NCI-H2171 treated with DMSO at 0.1 percent for 48 hours (cell line): Measurements from ENCODE around the gene PIEZO2.
"Not testable (repeated sequence)": the region's sequence is repeated elsewhere in the genome, so short reads cannot be mapped to it uniquely, and the experiment has no call there.

Experiments
- DNase-seq: peaks from one replicate; lab custom pipeline; 2025; lab: John Stamatoyannopoulos, UW

Gene PIEZO2

GRCh38 chr18:10973567-10974203 is 175.7 kb downstream of the PIEZO2 start:
- no peak for DNase-seq

GRCh38 chr18:10971717-10972116 is 177.7 kb downstream of the PIEZO2 start:
- no peak for DNase-seq

GRCh38 chr18:10965119-10965518 is 184.2 kb downstream of the PIEZO2 start:
- DNase-seq, result no peak

GRCh38 chr18:10953672-10954071 is 195.7 kb downstream of the PIEZO2 start:
- peak; percentile 95 for DNase-seq

GRCh38 chr18:10951631-10952544 is 197.5 kb downstream of the PIEZO2 start:
- no peak for DNase-seq

- peak; percentile 53 for DNase-seq
Observed at GRCh38 chr18:10950876-10951630, 198.3 kb downstream of the PIEZO2 start.

- DNase-seq, result no peak
Observed at GRCh38 chr18:10950080-10950875, 199.1 kb downstream of the PIEZO2 start.

- DNase-seq, result no peak
Observed at GRCh38 chr18:10949655-10950054, 199.7 kb downstream of the PIEZO2 start.

- DNase-seq, result no peak
Observed at GRCh38 chr18:10948421-10948820, 200.9 kb downstream of the PIEZO2 start.

- DNase-seq, result no peak
Observed at GRCh38 chr18:10946058-10946457, 203.3 kb downstream of the PIEZO2 start.

- no peak for DNase-seq
Observed at GRCh38 chr18:10942998-10943397, 206.4 kb downstream of the PIEZO2 start.

GRCh38 chr18:10939822-10940221 is 209.5 kb downstream of the PIEZO2 start:
- no peak for DNase-seq

GRCh38 chr18:10937743-10938640 is 211.4 kb downstream of the PIEZO2 start:
- DNase-seq, result no peak

GRCh38 chr18:10936176-10937053 is 213.0 kb downstream of the PIEZO2 start:
- DNase-seq, result no peak

GRCh38 chr18:10935588-10935987 is 213.8 kb downstream of the PIEZO2 start:
- no peak for DNase-seq

GRCh38 chr18:10933648-10934047 is 215.7 kb downstream of the PIEZO2 start:
- not testable (repeated sequence) for DNase-seq

GRCh38 chr18:10930076-10930475 is 219.3 kb downstream of the PIEZO2 start:
- DNase-seq, result no peak

- DNase-seq, result peak; percentile 16
Observed at GRCh38 chr18:10928772-10929373, 220.5 kb downstream of the PIEZO2 start.
